ENCODE measurements around the gene PIM3. TPM values are rescaled to one million over a fixed set of nuclear protein-coding genes. Genes with fewer than 3 reads are reported as not detected.

The PIM3 gene
- total RNA-seq, 1 donor from 2014 or later, result 119 TPM

- Histone ChIP-seq H3K4me3 (no peak overlapping the region), H3K27ac (no peak overlapping the region), H3K36me3 (no peaks in the 10 kb centered on the region), H3K9me3 (no peaks in the 10 kb centered on the region), H3K27me3 (no peaks in the 10 kb centered on the region), H3K4me1 (peaks cover 4% of the 10 kb centered on the region)
- TF ChIP-seq CTCF (IDR thresholded peaks at IDR 0.05), result peak; percentile 69
- ATAC-seq (peak; percentile 90), DNase-seq (peak; percentile 88)
- intact Hi-C loops (cut with DNase I), result no loop called here
These were observed 32.5 kb downstream of the PIM3 start for GRCh38 chr22:49992921-49993648.

- H3K27me3 ChIP-seq, result no peaks in the 10 kb centered on the region
- H3K36me3 ChIP-seq, result no peaks in the 10 kb centered on the region
- no peaks in the 10 kb centered on the region for H3K9me3 ChIP-seq
- ATAC-seq, result no peak
- peaks cover 4% of the 10 kb centered on the region for H3K4me1 ChIP-seq
- TF ChIP-seq CTCF (IDR thresholded peaks at IDR 0.05), result no peak
- H3K27ac ChIP-seq, result no peak overlapping the region
- DNase-seq, result peak; percentile 48
- intact Hi-C loops (cut with DNase I), result no loop called here
- no peak overlapping the region for H3K4me3 ChIP-seq
These were observed 33.2 kb downstream of the PIM3 start for GRCh38 chr22:49993649-49994360.

GRCh38 chr22:49994361-49995040, 33.9 kb downstream of the PIM3 start:
- Histone ChIP-seq H3K36me3 (no peaks in the 10 kb centered on the region), H3K9me3 (no peaks in the 10 kb centered on the region), H3K4me3 (no peak overlapping the region), H3K4me1 (peaks cover 4% of the 10 kb centered on the region), H3K27ac (no peak overlapping the region), H3K27me3 (no peaks in the 10 kb centered on the region)
- DNase-seq, result peak; percentile 58
- intact Hi-C loops (cut with DNase I), result no loop called here
- TF ChIP-seq CTCF (IDR thresholded peaks at IDR 0.05), result no peak
- no peak for ATAC-seq

- no peak for ATAC-seq
- Histone ChIP-seq H3K36me3 (no peaks in the 10 kb centered on the region), H3K9me3 (no peaks in the 10 kb centered on the region), H3K4me3 (no peak overlapping the region), H3K27me3 (no peaks in the 10 kb centered on the region), H3K27ac (no peak overlapping the region), H3K4me1 (peaks cover 4% of the 10 kb centered on the region)
- no peak for TF ChIP-seq CTCF (IDR thresholded peaks at IDR 0.05)
- peak; percentile 57 for DNase-seq
- intact Hi-C loops (cut with DNase I), result no loop called here
These were observed 34.4 kb downstream of the PIM3 start for GRCh38 chr22:49995041-49995360.

GRCh38 chr22:49995361-49996118, 35.0 kb downstream of the PIM3 start:
- Histone ChIP-seq H3K4me1 (peaks cover 4% of the 10 kb centered on the region), H3K27me3 (no peaks in the 10 kb centered on the region), H3K36me3 (no peaks in the 10 kb centered on the region), H3K9me3 (no peaks in the 10 kb centered on the region), H3K27ac (no peak overlapping the region), H3K4me3 (no peak overlapping the region)
- DNase-seq (peak; percentile 61), ATAC-seq (no peak)
- no peak for TF ChIP-seq CTCF (IDR thresholded peaks at IDR 0.05)
- intact Hi-C loops (cut with DNase I), result no loop called here

Measured in upper lobe of right lung (tissue), 1 donor.